Measurements from ENCODE around the gene NACC2. TPM values are rescaled to one million over a fixed set of nuclear protein-coding genes. Genes with fewer than 3 reads are reported as not detected.

Gene NACC2
- total RNA-seq, 4 donors from 2014 or later, result 45.6 to 55.7 (median 49.8) TPM

DNA sequence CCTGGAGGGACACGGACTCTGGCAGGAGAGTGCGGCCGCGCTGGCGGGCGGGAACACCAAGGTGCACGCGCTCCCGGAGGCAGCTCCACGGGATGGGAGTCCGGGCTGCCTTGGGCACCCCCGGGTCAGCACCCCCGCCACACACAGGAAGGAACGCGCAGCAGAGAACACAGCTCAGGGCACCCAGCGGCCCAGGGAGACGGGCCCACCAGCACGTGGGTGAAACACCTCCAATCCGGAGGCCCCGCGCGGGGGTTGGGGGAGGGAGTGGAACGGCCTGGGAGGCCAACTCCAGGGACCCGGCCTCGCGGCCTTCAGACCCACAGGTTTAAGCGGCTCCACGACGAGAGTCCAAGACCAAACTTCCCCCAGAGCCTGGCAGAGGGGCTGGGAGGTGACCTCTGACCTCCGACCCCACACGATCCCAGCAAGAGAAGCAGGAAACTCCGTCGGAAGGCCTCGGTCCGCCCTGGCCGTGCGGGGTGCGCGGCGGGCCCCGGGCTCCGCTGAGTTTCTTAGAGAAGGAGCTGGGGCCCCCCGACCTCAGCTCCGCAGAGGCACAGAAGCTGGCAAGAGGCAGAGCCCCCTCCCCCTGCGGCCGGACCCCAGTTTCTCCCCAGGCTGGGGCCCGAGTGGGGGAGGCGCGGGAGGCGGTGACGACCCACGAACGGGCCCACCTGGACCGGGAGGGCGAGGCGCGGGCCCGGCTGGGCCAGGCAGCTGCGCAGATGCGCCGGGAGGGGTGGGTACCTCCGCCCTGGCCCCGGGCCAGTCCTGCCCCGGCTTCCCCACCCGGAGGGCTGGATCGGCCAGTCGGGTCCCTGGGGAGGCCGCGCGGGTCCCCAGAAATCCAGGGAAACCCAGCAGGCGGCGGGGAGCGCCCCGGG is 851 bp downstream of the NACC2 start:
- Histone ChIP-seq H3K9me3 (no peaks in the 10 kb centered on the region), H3K27me3 (no peaks in the 10 kb centered on the region), H3K36me3 (peaks cover 0 to 5% (median 0%) of the 10 kb centered on the region in 3 donors), H3K4me3 (peak overlapping the region; percentile 54 to 95 (median 83)), H3K4me1 (peaks cover 0 to 66% (median 41%) of the 10 kb centered on the region in 4 donors), H3K27ac (peak overlapping the region; percentile 84 to 98 (median 92))
- 3 to 10% methylated on average over 28 to 50 of the region's 74 CpGs for WGBS, 2 donors
- peak; percentile 51 to 60 for DNase-seq (ENCODE audit: low spot score in 2 of 2)
- TF ChIP-seq EP300 (IDR thresholded peaks at IDR 0.05), result peak in 1 of 2 donors; percentile 57
- TF ChIP-seq, protein P1, sequence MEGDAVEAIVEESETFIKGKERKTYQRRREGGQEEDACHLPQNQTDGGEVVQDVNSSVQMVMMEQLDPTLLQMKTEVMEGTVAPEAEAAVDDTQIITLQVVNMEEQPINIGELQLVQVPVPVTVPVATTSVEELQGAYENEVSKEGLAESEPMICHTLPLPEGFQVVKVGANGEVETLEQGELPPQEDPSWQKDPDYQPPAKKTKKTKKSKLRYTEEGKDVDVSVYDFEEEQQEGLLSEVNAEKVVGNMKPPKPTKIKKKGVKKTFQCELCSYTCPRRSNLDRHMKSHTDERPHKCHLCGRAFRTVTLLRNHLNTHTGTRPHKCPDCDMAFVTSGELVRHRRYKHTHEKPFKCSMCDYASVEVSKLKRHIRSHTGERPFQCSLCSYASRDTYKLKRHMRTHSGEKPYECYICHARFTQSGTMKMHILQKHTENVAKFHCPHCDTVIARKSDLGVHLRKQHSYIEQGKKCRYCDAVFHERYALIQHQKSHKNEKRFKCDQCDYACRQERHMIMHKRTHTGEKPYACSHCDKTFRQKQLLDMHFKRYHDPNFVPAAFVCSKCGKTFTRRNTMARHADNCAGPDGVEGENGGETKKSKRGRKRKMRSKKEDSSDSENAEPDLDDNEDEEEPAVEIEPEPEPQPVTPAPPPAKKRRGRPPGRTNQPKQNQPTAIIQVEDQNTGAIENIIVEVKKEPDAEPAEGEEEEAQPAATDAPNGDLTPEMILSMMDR (IDR thresholded peaks at IDR 0.05), result no peak
- TF ChIP-seq POLR2A (IDR thresholded peaks at IDR 0.05), result peak in 1 of 2 donors; percentile 24

DNA sequence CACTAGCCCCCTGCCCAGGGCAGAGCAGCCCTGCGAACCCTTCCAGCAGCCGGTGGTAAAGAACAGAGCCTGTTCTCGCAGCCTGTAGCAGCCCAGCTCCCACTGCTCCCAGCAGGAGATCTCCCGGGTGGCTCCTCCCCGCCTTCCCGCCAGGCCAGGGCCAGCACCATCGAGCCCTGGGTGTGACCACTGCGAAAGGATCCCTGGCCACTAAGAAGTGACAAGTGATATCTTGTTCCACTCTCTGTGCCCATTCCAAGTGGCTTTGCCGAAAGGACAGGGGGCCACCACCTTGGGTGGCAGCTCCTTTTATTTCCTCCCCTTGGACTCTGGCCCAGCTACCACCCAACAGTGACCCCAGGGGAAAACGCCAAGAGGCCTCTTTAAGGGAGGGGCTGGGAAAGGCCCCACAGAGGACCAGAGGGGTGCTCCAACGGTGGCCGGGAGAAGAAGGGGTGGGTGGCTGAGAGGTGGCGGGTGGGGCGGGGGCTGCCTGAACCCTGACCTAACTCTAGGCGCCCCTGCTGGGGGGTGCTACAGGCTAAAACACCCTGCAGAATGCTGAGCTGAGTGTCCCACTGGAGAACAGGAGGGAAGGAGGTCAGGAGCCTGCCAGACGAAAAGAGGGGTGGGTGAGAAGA is 1.6 kb downstream of the NACC2 start:
- Histone ChIP-seq H3K27me3 (no peaks in the 10 kb centered on the region), H3K4me3 (peak overlapping the region; percentile 54 to 95 (median 83)), H3K9me3 (no peaks in the 10 kb centered on the region), H3K36me3 (peaks cover 0 to 5% (median 0%) of the 10 kb centered on the region in 3 donors), H3K27ac (peak overlapping the region; percentile 84 to 98 (median 92)), H3K4me1 (peaks cover 0 to 69% (median 45%) of the 10 kb centered on the region in 4 donors)
- TF ChIP-seq, protein P1 (IDR thresholded peaks at IDR 0.05), result no peak
- no peak for TF ChIP-seq POLR2A (IDR thresholded peaks at IDR 0.05)
- TF ChIP-seq EP300 (IDR thresholded peaks at IDR 0.05), result no peak
- 31 to 36% methylated on average over 14 to 16 of the region's 16 CpGs for WGBS, 2 donors
- DNase-seq (ENCODE audit: low spot score in 2 of 2), result no peak

DNA sequence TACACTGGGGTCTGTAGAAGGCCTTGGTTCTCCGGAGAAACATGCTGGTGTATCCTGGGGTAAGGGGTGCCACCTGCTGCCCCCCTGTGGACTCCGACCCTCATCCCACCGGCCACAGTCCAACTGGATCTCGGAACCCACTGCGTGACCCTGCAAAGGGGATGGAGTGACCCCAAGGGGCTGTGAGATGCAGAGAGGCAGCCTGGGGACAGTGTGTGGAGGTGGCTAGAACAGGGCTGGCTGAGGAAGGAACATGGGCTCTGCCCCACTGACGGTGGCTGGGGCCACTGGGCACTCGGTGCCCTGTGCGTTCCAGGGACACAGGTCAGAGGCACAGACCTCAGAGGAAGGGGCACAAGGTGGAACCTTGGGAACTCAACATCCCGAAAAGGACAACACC is 2.3 kb downstream of the NACC2 start:
- 61 to 68% methylated on average over 9 of the region's 9 CpGs for WGBS, 2 donors
- H3K9me3 ChIP-seq, result no peaks in the 10 kb centered on the region
- H3K36me3 ChIP-seq, result peaks cover 0 to 5% (median 0%) of the 10 kb centered on the region in 3 donors
- TF ChIP-seq EP300 (IDR thresholded peaks at IDR 0.05) (no peak), POLR2A (IDR thresholded peaks at IDR 0.05) (no peak)
- TF ChIP-seq, protein P1 (IDR thresholded peaks at IDR 0.05), result no peak
- peak overlapping the region in 2 of 4 donors; percentile 94 to 95 for H3K4me3 ChIP-seq
- peaks cover 0 to 76% (median 45%) of the 10 kb centered on the region in 4 donors for H3K4me1 ChIP-seq
- no peaks in the 10 kb centered on the region for H3K27me3 ChIP-seq
- H3K27ac ChIP-seq, result peak overlapping the region in 3 of 4 donors; percentile 91 to 98 (median 92)
- DNase-seq (ENCODE audit: low spot score in 2 of 2), result no peak

DNA sequence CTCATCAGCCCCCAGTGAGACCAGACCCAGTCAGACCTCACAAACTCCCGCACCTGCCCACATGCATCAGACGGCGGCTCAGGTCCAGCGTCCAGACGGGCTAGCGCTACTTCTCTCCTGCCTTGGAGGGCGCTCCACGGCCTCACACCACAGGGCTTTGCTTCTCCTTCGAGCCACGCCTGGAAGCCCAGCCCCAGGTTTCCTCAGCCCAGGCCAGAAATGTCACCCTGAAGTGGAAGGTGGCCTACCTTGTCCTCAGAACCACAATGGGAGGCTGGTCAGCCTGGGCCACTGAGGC is 2.8 kb downstream of the NACC2 start:
- 86 to 88% methylated on average over 10 of the region's 10 CpGs for WGBS, 2 donors
- TF ChIP-seq EP300 (IDR thresholded peaks at IDR 0.05), result no peak
- no peak for TF ChIP-seq POLR2A (IDR thresholded peaks at IDR 0.05)
- TF ChIP-seq, protein P1 (IDR thresholded peaks at IDR 0.05), result no peak
- Histone ChIP-seq H3K9me3 (no peaks in the 10 kb centered on the region), H3K27me3 (no peaks in the 10 kb centered on the region), H3K4me3 (no peak overlapping the region), H3K4me1 (peaks cover 0 to 80% (median 46%) of the 10 kb centered on the region in 4 donors), H3K36me3 (peaks cover 0 to 5% (median 0%) of the 10 kb centered on the region in 3 donors), H3K27ac (peak overlapping the region in 3 of 4 donors; percentile 27 to 98 (median 91))
- no peak for DNase-seq (ENCODE audit: low spot score in 2 of 2)
